ENCODE results near the gene GRK5. TPM values are rescaled to one million over a fixed set of nuclear protein-coding genes. Genes with fewer than 3 reads are reported as not detected.
A peak's percentile ranks its signal among the peaks of the same experiment; 100 is the strongest.
"Not testable (repeated sequence)": the region's sequence is repeated elsewhere in the genome, so short reads cannot be mapped to it uniquely, and the experiment has no call there.

GRK5 gene
- total and polyA plus RNA-seq, 5 donors, result 31.3 to 89.9 (median 57.6) TPM

- Histone ChIP-seq H3K4me1 (ENCODE audit: control insufficient read depth, insufficient read depth, low read length) (no peaks in the 10 kb centered on the region), H3K27ac (ENCODE audit: low read length) (no peak overlapping the region), H3K27me3 (ENCODE audit: control insufficient read depth, insufficient read depth) (no peaks in the 10 kb centered on the region), H3K4me3 (ENCODE audit: low read length) (no peak overlapping the region), H3K9me3 (ENCODE audit: control insufficient read depth, low read length) (no peaks in the 10 kb centered on the region)
- intact Hi-C loops (cut with DNase I), result no loop called here
- ATAC-seq (peak; percentile 38 to 49), DNase-seq (peak in 2 of 3 donors; percentile 58 to 63)
- 83% methylated on average over 22 of the region's 22 CpGs for WGBS
Observed at GRCh38 chr10:119431034-119431772, 223.8 kb downstream of the GRK5 start.

- Histone ChIP-seq H3K4me3 (ENCODE audit: low read length) (no peak overlapping the region), H3K4me1 (ENCODE audit: control insufficient read depth, insufficient read depth, low read length) (no peaks in the 10 kb centered on the region), H3K27me3 (ENCODE audit: control insufficient read depth, insufficient read depth) (no peaks in the 10 kb centered on the region), H3K9me3 (ENCODE audit: control insufficient read depth, low read length) (no peaks in the 10 kb centered on the region), H3K27ac (ENCODE audit: low read length) (no peak overlapping the region)
- intact Hi-C loops (cut with DNase I), result no loop called here
- ATAC-seq (peak in 1 of 2 donors; percentile 6), DNase-seq (peak in 1 of 3 donors; percentile 1)
- 97% methylated on average over 3 of the region's 3 CpGs for WGBS
Observed at GRCh38 chr10:119431773-119432135, 224.4 kb downstream of the GRK5 start.

GRCh38 chr10:119434942-119435341 lies 227.6 kb downstream of the GRK5 start:
- peak in 1 of 3 donors; percentile 6 for DNase-seq
- intact Hi-C loops (cut with DNase I), result not testable (repeated sequence)

GRCh38 chr10:119438717-119439116 lies 231.3 kb downstream of the GRK5 start:
- WGBS, result 98% methylated on average over 2 of the region's 2 CpGs
- Histone ChIP-seq H3K4me1 (ENCODE audit: control insufficient read depth, insufficient read depth, low read length) (no peaks in the 10 kb centered on the region), H3K4me3 (ENCODE audit: low read length) (no peak overlapping the region), H3K27ac (ENCODE audit: low read length) (no peak overlapping the region), H3K9me3 (ENCODE audit: control insufficient read depth, low read length) (no peaks in the 10 kb centered on the region), H3K27me3 (ENCODE audit: control insufficient read depth, insufficient read depth) (no peaks in the 10 kb centered on the region)
- DNase-seq (no peak), ATAC-seq (no peak)
- intact Hi-C loops (cut with DNase I), result no loop called here

More at GRCh38 chr10:119434942-119435341, 227.6 kb downstream of the GRK5 start:
- ATAC-seq; H3K9me3 ChIP-seq (ENCODE audit: control insufficient read depth, low read length); H3K27ac ChIP-seq (ENCODE audit: low read length); H3K4me1 ChIP-seq (ENCODE audit: control insufficient read depth, insufficient read depth, low read length); H3K4me3 ChIP-seq (ENCODE audit: low read length); H3K27me3 ChIP-seq (ENCODE audit: control insufficient read depth, insufficient read depth): not testable (repeated sequence)
- WGBS, result 95% methylated on average over 5 of the region's 5 CpGs

GRCh38 chr10:119439922-119440321 lies 232.6 kb downstream of the GRK5 start:
- H3K27ac ChIP-seq (ENCODE audit: low read length), result no peak overlapping the region
- H3K27me3 ChIP-seq (ENCODE audit: control insufficient read depth, insufficient read depth), result no peaks in the 10 kb centered on the region
- H3K4me3 ChIP-seq (ENCODE audit: low read length), result no peak overlapping the region
- ATAC-seq (no peak), DNase-seq (no peak)
- H3K4me1 ChIP-seq (ENCODE audit: control insufficient read depth, insufficient read depth, low read length), result no peaks in the 10 kb centered on the region
- intact Hi-C loops (cut with DNase I), result loop anchor here in 1 of 4 donors (10.0 kb wide), 1 partner anchor 235 kb away; the partner anchor contains the start of gene GRK5
- H3K9me3 ChIP-seq (ENCODE audit: control insufficient read depth, low read length), result no peaks in the 10 kb centered on the region
- 89% methylated on average over 5 of the region's 5 CpGs for WGBS

GRCh38 chr10:119441151-119441821 lies 233.9 kb downstream of the GRK5 start:
- WGBS, result 34% methylated on average over 18 of the region's 18 CpGs
- Histone ChIP-seq H3K27ac (ENCODE audit: low read length) (peak overlapping the region; percentile 28), H3K27me3 (ENCODE audit: control insufficient read depth, insufficient read depth) (no peaks in the 10 kb centered on the region), H3K4me3 (ENCODE audit: low read length) (no peak overlapping the region), H3K9me3 (ENCODE audit: control insufficient read depth, low read length) (no peaks in the 10 kb centered on the region), H3K4me1 (ENCODE audit: control insufficient read depth, insufficient read depth, low read length) (no peaks in the 10 kb centered on the region)
- intact Hi-C loops (cut with DNase I), result loop anchor here in 1 of 4 donors (10.0 kb wide), 1 partner anchor 236 kb away; the partner anchor contains the start of gene GRK5
- ATAC-seq, result peak; percentile 61 to 62
- DNase-seq, result peak; percentile 47 to 77 (median 76)

- H3K4me1 ChIP-seq (ENCODE audit: control insufficient read depth, insufficient read depth, low read length), result no peaks in the 10 kb centered on the region
- H3K27me3 ChIP-seq (ENCODE audit: control insufficient read depth, insufficient read depth), result no peaks in the 10 kb centered on the region
- H3K27ac ChIP-seq (ENCODE audit: low read length), result peak overlapping the region; percentile 1
- peak in 1 of 3 donors; percentile 71 for DNase-seq
- H3K4me3 ChIP-seq (ENCODE audit: low read length), result no peak overlapping the region
- intact Hi-C loops (cut with DNase I), result loop anchor here in 1 of 4 donors (10.0 kb wide), 1 partner anchor 237 kb away; the partner anchor contains the start of gene GRK5
- WGBS, result 68% methylated on average over 25 of the region's 25 CpGs
- H3K9me3 ChIP-seq (ENCODE audit: control insufficient read depth, low read length), result no peaks in the 10 kb centered on the region
- ATAC-seq, result peak in 1 of 2 donors; percentile 1
Observed at GRCh38 chr10:119441921-119442757, 234.8 kb downstream of the GRK5 start.

- ATAC-seq (no peak), DNase-seq (no peak)
- WGBS, result 97% methylated on average over 4 of the region's 4 CpGs
- H3K9me3 ChIP-seq (ENCODE audit: control insufficient read depth, low read length), result no peaks in the 10 kb centered on the region
- no peak overlapping the region for H3K4me3 ChIP-seq (ENCODE audit: low read length)
- no peaks in the 10 kb centered on the region for H3K27me3 ChIP-seq (ENCODE audit: control insufficient read depth, insufficient read depth)
- H3K27ac ChIP-seq (ENCODE audit: low read length), result no peak overlapping the region
- H3K4me1 ChIP-seq (ENCODE audit: control insufficient read depth, insufficient read depth, low read length), result no peaks in the 10 kb centered on the region
- intact Hi-C loops (cut with DNase I), result loop anchor here in 1 of 4 donors (10.0 kb wide), 1 partner anchor 238 kb away; the partner anchor contains the start of gene GRK5
Observed at GRCh38 chr10:119442758-119443060, 235.3 kb downstream of the GRK5 start.

- WGBS, result 94% methylated on average over 15 of the region's 15 CpGs
- Histone ChIP-seq H3K27me3 (ENCODE audit: control insufficient read depth, insufficient read depth) (no peaks in the 10 kb centered on the region), H3K4me3 (ENCODE audit: low read length) (no peak overlapping the region), H3K27ac (ENCODE audit: low read length) (no peak overlapping the region), H3K4me1 (ENCODE audit: control insufficient read depth, insufficient read depth, low read length) (no peaks in the 10 kb centered on the region), H3K9me3 (ENCODE audit: control insufficient read depth, low read length) (no peaks in the 10 kb centered on the region)
- intact Hi-C loops (cut with DNase I), result loop anchor here in 1 of 4 donors (10.0 kb wide), 1 partner anchor 239 kb away; the partner anchor contains the start of gene GRK5
- no peak for ATAC-seq
- DNase-seq, result no peak
Observed at GRCh38 chr10:119443441-119443840, 236.1 kb downstream of the GRK5 start.

- no peaks in the 10 kb centered on the region for H3K4me1 ChIP-seq (ENCODE audit: control insufficient read depth, insufficient read depth, low read length)
- H3K27me3 ChIP-seq (ENCODE audit: control insufficient read depth, insufficient read depth), result no peaks in the 10 kb centered on the region
- DNase-seq, result peak in 1 of 3 donors; percentile 61
- intact Hi-C loops (cut with DNase I), result loop anchor here in 3 of 4 donors (2.0 to 10.0 kb wide), 2 partner anchors 239 to 245 kb away; partner anchors contain the start of gene GRK5 (in 1 of the 3)
- H3K27ac ChIP-seq (ENCODE audit: low read length), result no peak overlapping the region
- no peak for ATAC-seq
- no peak overlapping the region for H3K4me3 ChIP-seq (ENCODE audit: low read length)
- WGBS, result 88% methylated on average over 12 of the region's 12 CpGs
- H3K9me3 ChIP-seq (ENCODE audit: control insufficient read depth, low read length), result no peaks in the 10 kb centered on the region
Observed at GRCh38 chr10:119443970-119444660, 236.7 kb downstream of the GRK5 start.
